Keratinocyte (primary cell): ENCODE data around the gene TRPV4. TPM values are rescaled to one million over a fixed set of nuclear protein-coding genes. Genes with fewer than 3 reads are reported as not detected.
A peak's percentile ranks its signal among the peaks of the same experiment; 100 is the strongest.

Source experiments
- DNase-seq: peaks from one replicate; pipeline ENCODE4 v3.0.0-alpha.2; 2011; ENCODE audit warnings: low read depth, missing footprints, low spot score
- FAIRE-seq: peaks from 2 replicates; lab custom pipeline; 2011; peaks lifted over from hg19 to GRCh38; lab: Jason Lieb, UNC
- H2AFZ ChIP-seq: 2 replicates; pipeline ENCODE4 v1.6.0; 2012; ENCODE audit warnings: low read length, control low read depth, inconsistent platforms; ENCODE audit not compliant: control insufficient read depth
- H3K27ac ChIP-seq: 2 replicates; pipeline ENCODE4 v1.5.1; 2011; ENCODE audit warnings: low read length; ENCODE audit not compliant: control insufficient read depth, insufficient read depth
- H3K27me3 ChIP-seq: 3 replicates; pipeline ENCODE4 v1.6.0; 2011; ENCODE audit warnings: low read length; ENCODE audit not compliant: control insufficient read depth, insufficient read depth; ENCODE audit errors: extremely low read depth
- H3K36me3 ChIP-seq, 2 experiments: 2 replicates in 1 of 2; 3 replicates in 1 of 2; pipeline ENCODE4 v1.5.1; 2011; ENCODE audit warnings: low read length in 2 of 2, mild to moderate bottlenecking in 1 of 2; ENCODE audit not compliant: control insufficient read depth in 2 of 2, insufficient read depth in 2 of 2; ENCODE audit errors: extremely low read depth in 1 of 2
- H3K4me1 ChIP-seq: 3 replicates; pipeline ENCODE4 v1.5.1; 2011; ENCODE audit warnings: low read length; ENCODE audit not compliant: control insufficient read depth, insufficient read depth; ENCODE audit errors: extremely low read depth
- H3K4me2 ChIP-seq: 3 replicates; pipeline ENCODE4 v1.6.0; 2011; ENCODE audit warnings: low read depth, low read length; ENCODE audit not compliant: control insufficient read depth, insufficient read depth; ENCODE audit errors: extremely low read depth
- H3K4me3 ChIP-seq, 3 experiments: fragments of 200-600 bp in 1 of 3; sonication (generic) in 1 of 3; 2 replicates in 2 of 3; 3 replicates in 1 of 3; pipeline ENCODE4 v1.5.1; 2011 to 2016; ENCODE audit warnings: low read length in 3 of 3, mild to moderate bottlenecking in 3 of 3, control low read depth in 2 of 3, inconsistent platforms in 1 of 3, low read depth in 1 of 3, mixed read lengths in 1 of 3, mixed run types in 1 of 3, moderate library complexity in 1 of 3; ENCODE audit not compliant: control insufficient read depth in 2 of 3, insufficient read depth in 2 of 3; ENCODE audit errors: extremely low read depth in 1 of 3
- H3K79me2 ChIP-seq: 2 replicates; pipeline ENCODE4 v1.6.0; 2012; ENCODE audit warnings: low read length; ENCODE audit not compliant: control insufficient read depth, insufficient read depth
- H3K9ac ChIP-seq: 3 replicates; pipeline ENCODE4 v1.6.0; 2011; ENCODE audit warnings: low read length; ENCODE audit not compliant: control insufficient read depth, insufficient read depth; ENCODE audit errors: extremely low read depth
- H3K9me1 ChIP-seq: 3 replicates; pipeline ENCODE4 v1.6.0; 2011; ENCODE audit warnings: low read length; ENCODE audit not compliant: control insufficient read depth, insufficient read depth; ENCODE audit errors: extremely low read depth
- H3K9me3 ChIP-seq: 2 replicates; pipeline ENCODE4 v1.5.1; 2012; ENCODE audit warnings: low read depth, low read length; ENCODE audit not compliant: control insufficient read depth
- H4K20me1 ChIP-seq: 3 replicates; pipeline ENCODE4 v1.6.0; 2011; ENCODE audit warnings: low read length; ENCODE audit not compliant: control insufficient read depth, insufficient read depth; ENCODE audit errors: extremely low read depth
- CTCF ChIP-seq, 3 experiments: IDR thresholded peaks in 1 of 3; conservative IDR thresholded peaks in 1 of 3; optimal IDR thresholded peaks in 1 of 3; 2 replicates in 2 of 3; 3 replicates in 1 of 3; pipeline versions ENCODE3 to v1.5.1; 2011; ENCODE audit warnings: low read length in 3 of 3, mild to moderate bottlenecking in 3 of 3, moderate library complexity in 2 of 3, control low read depth in 1 of 3, inconsistent platforms in 1 of 3; ENCODE audit not compliant: insufficient read depth in 2 of 3; ENCODE audit errors: extremely low read depth in 1 of 3
- EZH2 ChIP-seq: IDR thresholded peaks from one replicate; pipeline ENCODE4 v1.6.1; 2012; ENCODE audit warnings: inconsistent platforms, mild to moderate bottlenecking, low read length, moderate library complexity
- dilution Hi-C: fragments of 300-500 bp; cut with MboI; formaldehyde crosslinking; loops from one replicate; pipeline ENCODE4 v1.7.0; 2020; ENCODE audit warnings: low sequenced_read_pairs; ENCODE audit not compliant: extremely low pct_ligation_motif_present
- polyA plus RNA-seq, 5 experiments: library from polyadenylated mRNA; depleted of rRNA in 3 of 5; stranded (reverse) in 3 of 5; stranded (forward) in 1 of 5; unstranded in 1 of 5; fragments of >200 nt; gene quantifications; 1 replicate in 1 of 5; 2 replicates in 3 of 5; 3 replicates in 1 of 5; pipeline versions ENCODE4 v1.2.1 to v1.2.3, GENCODE V29; 2011 to 2012; ENCODE audit warnings: missing spikeins in 2 of 5, low read depth in 1 of 5, low replicate concordance in 1 of 5

TRPV4 gene
- polyA plus RNA-seq, 1 donor (not counting 4 experiments of a cell fraction or from before 2014, with no cell fraction given): 0.46 TPM

- no peaks in the 10 kb centered on the region for H3K79me2 ChIP-seq
- H3K9me3 ChIP-seq: no peaks in the 10 kb centered on the region
- no peaks in the 10 kb centered on the region for H3K36me3 ChIP-seq
- no peak for TF ChIP-seq CTCF (optimal IDR thresholded peaks at IDR 0.05 in 1 of 3, IDR thresholded peaks at IDR 0.05 in 1 of 3, conservative IDR thresholded peaks at IDR 0.05 in 1 of 3; ENCODE audit: extremely low read depth in 1 of 3, insufficient read depth in 2 of 3, low read length in 3 of 3)
- TF ChIP-seq EZH2: no peak
- DNase-seq (no peak), FAIRE-seq (no peak)
- peak overlapping the region; percentile 44 for H3K9ac ChIP-seq
- H3K4me3 ChIP-seq: no peak overlapping the region
- peak overlapping the region; percentile 85 for H3K4me2 ChIP-seq
- H3K27me3 ChIP-seq: no peaks in the 10 kb centered on the region
- peaks cover 2% of the 10 kb centered on the region for H3K4me1 ChIP-seq
- no peak overlapping the region for H2AFZ ChIP-seq
- H4K20me1 ChIP-seq: no peaks in the 10 kb centered on the region
- no peaks in the 10 kb centered on the region for H3K9me1 ChIP-seq
- dilution Hi-C loops: no loop called here
- no peak overlapping the region for H3K27ac ChIP-seq
Measured at GRCh38 chr12:109845824-109846205, 12.6 kb upstream of the TRPV4 start.

- H3K9me1 ChIP-seq: no peaks in the 10 kb centered on the region
- H3K4me3 ChIP-seq: peak overlapping the region in 1 of 3 experiments; percentile 54
- DNase-seq (no peak), FAIRE-seq (no peak)
- no peak for TF ChIP-seq EZH2
- TF ChIP-seq CTCF (optimal IDR thresholded peaks at IDR 0.05 in 1 of 3, IDR thresholded peaks at IDR 0.05 in 1 of 3, conservative IDR thresholded peaks at IDR 0.05 in 1 of 3; ENCODE audit: extremely low read depth in 1 of 3, insufficient read depth in 2 of 3, low read length in 3 of 3): peak; percentile 85 to 99 (median 92)
- peak overlapping the region; percentile 90 for H2AFZ ChIP-seq
- no peaks in the 10 kb centered on the region for H3K9me3 ChIP-seq
- H3K79me2 ChIP-seq: no peaks in the 10 kb centered on the region
- H3K4me1 ChIP-seq: peaks cover 2% of the 10 kb centered on the region
- no peaks in the 10 kb centered on the region for H4K20me1 ChIP-seq
- no peak overlapping the region for H3K27ac ChIP-seq
- peak overlapping the region; percentile 44 for H3K9ac ChIP-seq
- H3K27me3 ChIP-seq: no peaks in the 10 kb centered on the region
- H3K36me3 ChIP-seq: no peaks in the 10 kb centered on the region
- peak overlapping the region; percentile 85 for H3K4me2 ChIP-seq
- dilution Hi-C loops: no loop called here
Measured at GRCh38 chr12:109844983-109845823, 12.0 kb upstream of the TRPV4 start.
